WI38 (cell line): ENCODE data around the gene PA2G4.

Experiments used
- H3K4me3 ChIP-seq: 2 replicates; pipeline ENCODE4 v1.5.1; 2011; ENCODE audit warnings: low read depth, mild to moderate bottlenecking, control low read depth, low read length
- CTCF ChIP-seq: IDR thresholded peaks from 2 replicates; pipeline ENCODE4 v1.5.1; 2012; ENCODE audit warnings: low read depth, mild to moderate bottlenecking, control low read depth, low read length

Gene PA2G4

GRCh38 chr12:56155256-56155845, 51.0 kb downstream of the PA2G4 start:
- H3K4me3 ChIP-seq: no peak overlapping the region

GRCh38 chr12:56156464-56157200, 52.3 kb downstream of the PA2G4 start:
- peak overlapping the region; percentile 87 for H3K4me3 ChIP-seq

More at GRCh38 chr12:56155256-56155845, 51.0 kb downstream of the PA2G4 start:
- no peak for TF ChIP-seq CTCF

- TF ChIP-seq CTCF: peak; percentile 66
Observed at GRCh38 chr12:56157201-56158028, 53.1 kb downstream of the PA2G4 start.

GRCh38 chr12:56158029-56158925, 53.9 kb downstream of the PA2G4 start, which contains the start of gene MYL6:
MYL6 (plus strand) TSS chr12:56158359; CDS start chr12:56158402, 43 bp downstream.
- no peak for TF ChIP-seq CTCF
- peak within 1 kb of the TSS; percentile 87 for H3K4me3 ChIP-seq

More at GRCh38 chr12:56157201-56158028, 53.1 kb downstream of the PA2G4 start:
- H3K4me3 ChIP-seq: peak overlapping the region; percentile 87

GRCh38 chr12:56158926-56159461, 54.6 kb downstream of the PA2G4 start:
- no peak for TF ChIP-seq CTCF
- peak overlapping the region; percentile 87 for H3K4me3 ChIP-seq

GRCh38 chr12:56159482-56160192, 55.3 kb downstream of the PA2G4 start:
- H3K4me3 ChIP-seq: peak overlapping the region; percentile 87
- TF ChIP-seq CTCF: no peak
